Activated naive CD8-positive, alpha-beta T cell treated with anti-CD3 and anti-CD28 coated beads, Interleukin-2, amount 50 U/mL, for 16 hours (primary cell): ENCODE data around the gene THOC5.
"Not testable (repeated sequence)": the region's sequence is repeated elsewhere in the genome, so short reads cannot be mapped to it uniquely, and the experiment has no call there.

ENCODE experiments used
- DNase-seq: peaks from one replicate; pipeline ENCODE4 v3.0.0-alpha.2; 2020; ENCODE audit warnings: low read depth, low spot score

Gene THOC5

DNA sequence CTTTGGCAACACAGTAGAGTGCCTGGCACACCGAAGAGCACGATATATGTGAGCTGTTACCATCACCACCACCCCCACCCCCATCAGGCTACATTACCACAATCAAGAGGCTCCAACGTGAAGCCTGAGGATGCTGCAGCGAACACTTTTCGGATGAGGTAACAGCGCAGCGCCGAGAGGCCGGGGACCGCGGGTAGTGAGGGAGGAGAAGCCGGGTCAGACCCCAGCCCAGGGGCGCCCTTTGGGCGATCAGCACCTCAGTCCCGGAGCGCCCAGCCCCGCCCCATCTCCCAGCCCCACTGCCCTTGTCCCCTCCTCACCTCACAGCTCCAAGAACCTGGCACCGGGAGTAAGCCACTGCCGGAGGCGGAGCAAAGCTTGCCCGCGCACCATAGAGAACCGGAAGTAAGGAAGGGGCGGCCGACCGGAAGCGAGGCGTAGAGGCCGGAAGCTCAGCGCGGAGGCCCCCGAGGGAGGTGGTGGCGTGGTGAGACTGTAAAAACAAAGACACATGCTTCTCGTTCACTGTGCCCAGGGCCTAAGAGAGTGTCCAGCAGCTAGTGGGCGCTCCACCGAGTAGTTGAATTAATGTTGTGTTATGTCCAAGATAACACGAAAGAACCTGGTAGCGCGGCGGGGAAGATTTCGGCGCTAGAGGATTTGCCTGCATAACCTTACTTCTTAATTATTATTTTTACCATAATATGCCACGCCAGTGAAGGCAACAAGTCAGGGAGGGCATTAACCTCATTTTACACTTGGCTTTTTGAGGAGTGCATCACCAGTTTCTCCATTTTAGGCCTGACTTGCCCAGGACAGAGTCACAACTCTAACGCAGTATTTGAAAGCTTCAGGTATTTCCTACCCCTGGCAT lies at the start of gene THOC5:
Gene THOC5, minus strand, starts transcription at position 407 of the 874 bp plus-strand sequence. CDS start 4,610 bp downstream, outside the sequence.
- DNase-seq = peak; percentile 74

GRCh38 chr22:29598684-29599020 lies 45.1 kb upstream of the THOC5 start:
- no peak for DNase-seq

GRCh38 chr22:29597871-29598683 lies 44.5 kb upstream of the THOC5 start:
- DNase-seq = not testable (repeated sequence)

- DNase-seq = no peak
Observed at GRCh38 chr22:29596408-29596807, 42.9 kb upstream of the THOC5 start.

GRCh38 chr22:29594447-29594846 lies 40.9 kb upstream of the THOC5 start:
- not testable (repeated sequence) for DNase-seq

DNA sequence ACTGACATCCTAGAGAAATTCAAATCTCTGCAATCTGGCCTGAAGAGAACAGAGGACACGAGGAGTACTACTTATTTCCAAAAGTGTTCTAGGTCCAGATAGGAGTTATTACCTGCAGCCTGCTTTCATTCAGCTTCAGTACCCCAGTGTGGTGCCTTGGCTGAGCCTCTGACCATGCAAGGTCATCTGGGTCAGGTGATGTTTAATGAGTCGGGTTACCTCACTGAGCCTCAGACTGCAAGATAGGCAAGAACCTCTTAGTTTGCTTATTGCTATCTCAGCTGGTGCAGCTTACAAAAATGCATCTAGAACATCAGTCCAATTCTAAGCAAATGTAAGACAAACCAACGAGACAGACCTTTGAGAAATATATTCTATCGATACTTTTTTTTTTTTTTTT lies 40.4 kb upstream of the THOC5 start:
- no peak for DNase-seq

- no peak for DNase-seq
Observed at GRCh38 chr22:29587938-29588699, 34.6 kb upstream of the THOC5 start.

DNA sequence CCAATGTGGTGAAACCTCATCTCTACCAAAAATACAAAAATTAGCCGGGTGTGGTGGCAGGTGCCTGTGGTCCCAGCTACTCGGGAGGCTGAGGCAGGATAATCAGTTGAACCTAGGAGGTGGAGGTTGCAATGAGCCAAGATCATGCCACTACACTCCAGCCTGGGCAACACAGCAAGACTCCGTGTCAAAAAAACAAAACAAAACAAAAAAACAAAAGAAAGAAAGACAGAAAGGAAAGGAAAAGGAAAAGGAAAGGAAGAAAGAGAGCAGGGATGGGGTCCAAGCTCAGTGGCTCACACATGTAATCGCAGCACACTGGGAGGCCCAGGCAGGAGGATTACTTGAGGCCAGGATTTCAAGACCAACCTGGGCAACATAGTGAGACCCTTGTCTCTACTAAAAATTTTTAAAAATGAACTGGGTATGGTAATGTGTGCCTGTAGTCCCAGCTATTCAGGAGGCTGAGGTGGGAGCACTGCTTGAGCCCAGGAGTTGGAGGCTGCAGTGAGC lies 32.7 kb upstream of the THOC5 start:
- DNase-seq = not testable (repeated sequence)

- DNase-seq = no peak
Observed at GRCh38 chr22:29584975-29585374, 31.4 kb upstream of the THOC5 start.

GRCh38 chr22:29581799-29582198 lies 28.2 kb upstream of the THOC5 start:
- no peak for DNase-seq

DNA sequence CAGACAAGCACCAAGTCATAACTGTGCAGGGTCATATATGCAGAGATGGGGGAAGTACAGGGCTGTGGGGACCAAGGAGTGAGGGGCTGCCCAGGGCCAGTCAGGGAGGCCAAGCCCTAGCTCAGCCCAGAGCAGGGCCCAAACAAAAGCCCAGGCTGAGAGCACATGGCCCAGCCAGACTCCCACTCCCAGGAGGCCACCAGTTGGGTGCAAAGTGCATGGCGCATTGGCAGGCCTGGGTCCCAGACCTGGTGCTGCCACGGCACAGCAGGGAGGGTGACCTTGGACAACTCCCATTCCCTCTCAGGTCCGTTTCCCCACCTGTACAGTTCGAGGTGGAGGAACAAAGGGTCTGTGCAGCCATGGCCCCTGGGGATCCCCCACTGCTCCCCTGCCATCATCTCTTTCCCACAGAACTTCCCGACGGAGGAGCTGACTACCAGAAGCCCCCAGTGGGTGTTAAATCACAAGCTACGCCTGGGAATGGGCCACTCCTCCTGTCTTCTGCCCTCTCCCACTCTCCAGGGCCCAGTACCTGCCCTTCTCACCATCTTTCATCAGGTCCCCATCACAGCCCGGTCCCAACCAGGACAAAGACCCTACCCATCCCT lies 26.7 kb upstream of the THOC5 start:
- no peak for DNase-seq

- no peak for DNase-seq
Observed at GRCh38 chr22:29578462-29579200, 25.1 kb upstream of the THOC5 start.

DNA sequence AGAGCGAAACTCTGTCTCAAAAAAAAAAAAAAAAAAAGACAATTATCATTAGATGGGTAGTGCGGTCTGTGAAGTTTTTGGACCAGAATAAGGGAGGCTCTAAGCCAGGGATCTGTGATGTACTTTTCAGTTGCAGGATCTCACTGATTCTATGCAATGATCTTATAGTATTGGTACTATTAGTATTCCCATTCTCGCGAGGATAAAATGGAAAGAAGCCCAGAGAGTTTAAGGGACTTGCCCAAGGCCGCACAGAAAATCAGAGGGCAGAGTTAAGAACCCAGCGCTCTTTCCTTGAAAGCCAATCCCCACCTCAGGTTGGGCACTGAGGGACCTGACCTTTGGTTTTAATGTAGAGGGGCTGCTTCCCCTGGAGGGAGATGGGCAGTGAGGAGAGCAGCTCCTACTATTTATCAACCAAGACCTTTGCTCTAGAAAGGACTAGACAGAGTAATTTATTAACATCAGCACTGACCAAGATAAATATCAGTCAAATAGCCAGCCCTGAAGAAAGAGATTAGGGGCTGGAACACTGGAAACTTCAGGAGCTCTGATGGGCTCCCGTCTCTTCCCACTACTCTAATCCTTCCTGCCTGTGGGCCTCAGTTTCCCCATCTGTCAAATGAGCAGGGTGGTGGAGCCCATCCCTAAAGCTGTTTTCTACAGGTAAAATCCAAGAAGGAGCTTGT lies 21.3 kb upstream of the THOC5 start:
- DNase-seq = no peak

DNA sequence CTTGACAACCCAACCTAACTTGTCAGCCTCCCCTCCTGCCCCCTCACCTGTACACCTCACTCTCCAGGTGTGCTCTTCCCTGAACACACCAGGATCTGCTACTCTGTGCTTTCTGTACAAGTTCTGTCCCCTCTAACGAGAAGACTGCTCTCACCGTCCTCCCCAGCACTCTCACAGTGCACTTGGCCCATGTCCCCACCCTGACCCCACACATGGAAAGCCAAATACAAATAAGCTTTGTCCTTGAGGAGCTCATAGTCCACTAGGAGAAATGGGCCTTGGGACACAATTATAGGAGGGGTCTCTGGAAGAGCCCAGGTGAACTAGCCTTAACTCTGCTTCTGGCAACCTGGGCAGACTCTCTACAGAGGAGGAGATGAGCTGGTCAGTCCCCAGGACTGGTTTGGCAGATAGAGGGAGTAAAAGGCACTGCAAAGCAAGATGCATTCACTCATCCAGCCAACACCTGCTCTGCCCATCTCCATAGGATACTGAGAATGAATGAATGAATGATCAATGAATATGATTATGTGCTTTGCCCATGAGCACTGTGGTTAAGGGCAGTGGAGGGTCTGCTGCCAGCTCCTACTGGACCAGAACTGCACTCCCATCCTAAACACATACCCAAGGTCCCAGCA lies 17.5 kb upstream of the THOC5 start:
- no peak for DNase-seq

DNA sequence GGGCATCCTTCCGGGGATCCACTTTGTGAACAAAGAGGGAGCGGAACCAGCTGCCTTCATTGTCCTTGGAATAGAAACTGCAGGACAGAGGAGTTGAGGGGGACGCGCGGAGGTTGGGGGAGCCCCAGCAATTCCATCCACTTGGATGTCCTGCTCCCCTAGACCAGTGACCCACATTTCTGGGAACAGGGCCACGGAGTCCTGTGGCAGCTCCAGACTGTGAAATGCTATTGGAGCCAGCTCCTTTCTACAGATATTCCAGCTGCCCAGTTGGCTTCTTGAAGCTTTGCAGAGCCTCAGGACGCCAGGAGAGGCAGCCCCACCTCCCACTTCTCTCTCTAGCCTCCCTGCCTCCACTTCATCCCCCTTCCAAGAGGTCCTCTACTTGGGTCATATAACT lies 16.9 kb upstream of the THOC5 start:
- no peak for DNase-seq

- DNase-seq = no peak
Observed at GRCh38 chr22:29569011-29569678, 15.6 kb upstream of the THOC5 start.

DNA sequence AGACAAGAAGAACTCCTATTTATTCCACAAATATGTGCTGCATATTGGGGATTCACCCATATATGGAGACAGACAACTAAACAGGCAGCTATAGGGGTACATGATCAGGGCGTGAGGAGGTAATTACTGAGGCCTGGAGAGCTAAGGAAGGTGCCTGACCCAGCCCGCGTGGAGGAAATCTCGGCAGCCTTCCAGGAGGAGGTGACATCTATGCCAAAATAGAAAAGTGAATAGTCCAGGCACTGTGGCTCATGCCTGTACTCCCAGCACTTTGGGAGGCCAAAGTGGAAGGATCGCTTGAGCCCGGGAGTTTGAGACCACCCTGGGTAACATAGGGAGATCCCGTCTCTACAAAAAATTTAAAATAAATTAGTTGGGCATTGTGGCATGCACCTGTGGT lies 13.8 kb upstream of the THOC5 start:
- DNase-seq = no peak

DNA sequence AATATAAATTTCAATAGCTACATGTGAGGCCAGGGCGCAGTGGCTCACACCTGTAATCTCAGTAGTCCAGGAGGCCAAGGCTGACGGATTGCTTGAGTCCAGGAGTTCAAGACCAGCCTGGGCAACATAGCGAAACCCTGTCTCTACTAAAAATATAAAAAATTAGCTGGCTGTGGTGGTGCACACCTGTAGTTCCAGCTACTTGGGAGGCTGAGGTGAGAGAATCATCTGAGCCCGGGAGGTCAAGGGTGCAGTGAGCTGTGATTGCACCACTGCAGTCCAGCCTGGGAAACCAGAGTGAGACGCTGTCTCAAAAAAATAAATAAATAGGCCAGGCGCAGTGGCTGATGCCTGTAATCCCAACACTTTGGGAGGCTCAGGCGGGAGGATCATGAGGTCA lies 13.0 kb upstream of the THOC5 start:
- not testable (repeated sequence) for DNase-seq
